ENCODE results near the gene GAGE12C. TPM values are rescaled to one million over a fixed set of nuclear protein-coding genes. Genes with fewer than 3 reads are reported as not detected.
"Not testable (repeated sequence)": the region's sequence is repeated elsewhere in the genome, so short reads cannot be mapped to it uniquely, and the experiment has no call there.

The GAGE12C gene, protein sequence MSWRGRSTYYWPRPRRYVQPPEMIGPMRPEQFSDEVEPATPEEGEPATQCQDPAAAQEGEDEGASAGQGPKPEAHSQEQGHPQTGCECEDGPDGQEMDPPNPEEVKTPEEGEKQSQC
- total RNA-seq (2022) (not detected in 2 replicates), Bru-seq, nascent RNA (not detected), BruChase-seq, experiment 1, labeled RNA remaining after a 6-hour chase (not detected), BruChase-seq, experiment 2, labeled RNA remaining after a 2-hour chase (not detected)
- long read RNA-seq = 0 reads

GRCh38 chrX:49531877-49532276, at the start of gene GAGE12C:
Gene GAGE12C, plus strand, starts transcription at chrX:49532177. Its CDS starts 1,155 bp downstream, at chrX:49533332.
- H3K4me3 Mint-ChIP-seq (ENCODE audit: low read depth, unreplicated experiment); BruUV-seq (replicated peaks); H3K9me3 Mint-ChIP-seq (ENCODE audit: low read depth, unreplicated experiment); H3K4me1 Mint-ChIP-seq (ENCODE audit: low read depth, unreplicated experiment); H3K27ac Mint-ChIP-seq (ENCODE audit: unreplicated experiment); DNase-seq; intact Hi-C loops (cut with micrococcal nuclease; ENCODE audit: unreplicated experiment); H3K27me3 Mint-ChIP-seq (ENCODE audit: unreplicated experiment); H3K36me3 Mint-ChIP-seq (ENCODE audit: insufficient read depth, unreplicated experiment); CTCF ChIA-PET: not testable (repeated sequence)

- H3K27me3 Mint-ChIP-seq (ENCODE audit: unreplicated experiment); H3K27ac Mint-ChIP-seq (ENCODE audit: unreplicated experiment); H3K36me3 Mint-ChIP-seq (ENCODE audit: insufficient read depth, unreplicated experiment); CTCF ChIA-PET; intact Hi-C loops (cut with micrococcal nuclease; ENCODE audit: unreplicated experiment); DNase-seq; H3K4me1 Mint-ChIP-seq (ENCODE audit: low read depth, unreplicated experiment); BruUV-seq (replicated peaks); H3K4me3 Mint-ChIP-seq (ENCODE audit: low read depth, unreplicated experiment); H3K9me3 Mint-ChIP-seq (ENCODE audit: low read depth, unreplicated experiment): not testable (repeated sequence)
Measured at GRCh38 chrX:49541433-49541832, 9.5 kb downstream of the GAGE12C start, which contains the start of gene GAGE12D. Gene GAGE12D, plus strand, starts transcription at chrX:49541733. Its CDS starts 1,155 bp downstream, at chrX:49542888.

GRCh38 chrX:49550989-49551388, 19.0 kb downstream of the GAGE12C start, which contains the start of gene GAGE12E:
Gene GAGE12E, plus strand, starts transcription at chrX:49551289. Its CDS starts 1,155 bp downstream, at chrX:49552444.
- H3K4me1 Mint-ChIP-seq (ENCODE audit: low read depth, unreplicated experiment); H3K27ac Mint-ChIP-seq (ENCODE audit: unreplicated experiment); H3K4me3 Mint-ChIP-seq (ENCODE audit: low read depth, unreplicated experiment); intact Hi-C loops (cut with micrococcal nuclease; ENCODE audit: unreplicated experiment); BruUV-seq (replicated peaks); CTCF ChIA-PET; H3K36me3 Mint-ChIP-seq (ENCODE audit: insufficient read depth, unreplicated experiment); H3K9me3 Mint-ChIP-seq (ENCODE audit: low read depth, unreplicated experiment); DNase-seq; H3K27me3 Mint-ChIP-seq (ENCODE audit: unreplicated experiment): not testable (repeated sequence)

GRCh38 chrX:49560542-49560941, 28.6 kb downstream of the GAGE12C start, which contains the start of gene GAGE12F:
Gene GAGE12F, plus strand, starts transcription at chrX:49560842. Its CDS starts 1,155 bp downstream, at chrX:49561997.
- H3K9me3 Mint-ChIP-seq (ENCODE audit: low read depth, unreplicated experiment); H3K4me1 Mint-ChIP-seq (ENCODE audit: low read depth, unreplicated experiment); H3K36me3 Mint-ChIP-seq (ENCODE audit: insufficient read depth, unreplicated experiment); CTCF ChIA-PET; BruUV-seq (replicated peaks); H3K27me3 Mint-ChIP-seq (ENCODE audit: unreplicated experiment); intact Hi-C loops (cut with micrococcal nuclease; ENCODE audit: unreplicated experiment); DNase-seq; H3K4me3 Mint-ChIP-seq (ENCODE audit: low read depth, unreplicated experiment); H3K27ac Mint-ChIP-seq (ENCODE audit: unreplicated experiment): not testable (repeated sequence)

- intact Hi-C loops (cut with micrococcal nuclease; ENCODE audit: unreplicated experiment); BruUV-seq (replicated peaks): not testable (repeated sequence)
Measured at GRCh38 chrX:49568728-49569127, 36.8 kb downstream of the GAGE12C start.

GRCh38 chrX:49569152-49569551, 37.2 kb downstream of the GAGE12C start:
- BruUV-seq (replicated peaks); H3K4me1 Mint-ChIP-seq (ENCODE audit: low read depth, unreplicated experiment); H3K27ac Mint-ChIP-seq (ENCODE audit: unreplicated experiment); H3K36me3 Mint-ChIP-seq (ENCODE audit: insufficient read depth, unreplicated experiment); intact Hi-C loops (cut with micrococcal nuclease; ENCODE audit: unreplicated experiment); CTCF ChIA-PET; H3K9me3 Mint-ChIP-seq (ENCODE audit: low read depth, unreplicated experiment); DNase-seq; H3K4me3 Mint-ChIP-seq (ENCODE audit: low read depth, unreplicated experiment); H3K27me3 Mint-ChIP-seq (ENCODE audit: unreplicated experiment): not testable (repeated sequence)

More at GRCh38 chrX:49568728-49569127, 36.8 kb downstream of the GAGE12C start:
- H3K9me3 Mint-ChIP-seq (ENCODE audit: low read depth, unreplicated experiment); DNase-seq; H3K27ac Mint-ChIP-seq (ENCODE audit: unreplicated experiment); H3K36me3 Mint-ChIP-seq (ENCODE audit: insufficient read depth, unreplicated experiment); H3K4me1 Mint-ChIP-seq (ENCODE audit: low read depth, unreplicated experiment); CTCF ChIA-PET; H3K27me3 Mint-ChIP-seq (ENCODE audit: unreplicated experiment); H3K4me3 Mint-ChIP-seq (ENCODE audit: low read depth, unreplicated experiment): not testable (repeated sequence)

DNA sequence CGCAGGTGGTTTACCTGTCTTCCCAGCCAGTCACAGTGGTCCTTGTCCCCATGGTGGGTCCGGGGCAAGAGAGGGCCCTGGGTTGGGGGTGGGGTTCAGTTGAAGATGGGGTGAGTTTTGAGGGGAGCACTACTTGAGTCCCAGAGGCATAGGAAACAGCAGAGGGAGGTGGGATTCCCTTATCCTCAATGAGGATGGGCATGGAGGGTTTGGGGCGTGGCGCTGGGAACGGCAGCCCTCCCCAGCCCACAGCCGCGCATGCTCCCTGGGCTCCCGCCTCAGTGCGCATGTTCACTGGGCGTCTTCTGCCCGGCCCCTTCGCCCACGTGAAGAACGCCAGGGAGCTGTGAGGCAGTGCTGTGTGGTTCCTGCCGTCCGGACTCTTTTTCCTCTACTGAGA, 38.1 kb downstream of the GAGE12C start, which contains the start of gene GAGE12G:
Gene GAGE12G, plus strand, starts transcription at position 301 of the 400 bp plus-strand sequence. CDS start 1,155 bp downstream, outside the sequence.
- H3K27me3 Mint-ChIP-seq (ENCODE audit: unreplicated experiment); H3K27ac Mint-ChIP-seq (ENCODE audit: unreplicated experiment); H3K4me3 Mint-ChIP-seq (ENCODE audit: low read depth, unreplicated experiment); H3K4me1 Mint-ChIP-seq (ENCODE audit: low read depth, unreplicated experiment); intact Hi-C loops (cut with micrococcal nuclease; ENCODE audit: unreplicated experiment); BruUV-seq (replicated peaks); CTCF ChIA-PET; H3K36me3 Mint-ChIP-seq (ENCODE audit: insufficient read depth, unreplicated experiment); DNase-seq; H3K9me3 Mint-ChIP-seq (ENCODE audit: low read depth, unreplicated experiment): not testable (repeated sequence)

DNA sequence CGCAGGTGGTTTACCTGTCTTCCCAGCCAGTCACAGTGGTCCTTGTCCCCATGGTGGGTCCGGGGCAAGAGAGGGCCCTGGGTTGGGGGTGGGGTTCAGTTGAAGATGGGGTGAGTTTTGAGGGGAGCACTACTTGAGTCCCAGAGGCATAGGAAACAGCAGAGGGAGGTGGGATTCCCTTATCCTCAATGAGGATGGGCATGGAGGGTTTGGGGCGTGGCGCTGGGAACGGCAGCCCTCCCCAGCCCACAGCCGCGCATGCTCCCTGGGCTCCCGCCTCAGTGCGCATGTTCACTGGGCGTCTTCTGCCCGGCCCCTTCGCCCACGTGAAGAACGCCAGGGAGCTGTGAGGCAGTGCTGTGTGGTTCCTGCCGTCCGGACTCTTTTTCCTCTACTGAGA, 47.7 kb downstream of the GAGE12C start, which contains the start of gene GAGE12H:
Gene GAGE12H, plus strand, starts transcription at position 301 of the 400 bp plus-strand sequence. CDS start 1,155 bp downstream, outside the sequence.
- DNase-seq; H3K27me3 Mint-ChIP-seq (ENCODE audit: unreplicated experiment); intact Hi-C loops (cut with micrococcal nuclease; ENCODE audit: unreplicated experiment); BruUV-seq (replicated peaks); H3K4me1 Mint-ChIP-seq (ENCODE audit: low read depth, unreplicated experiment); H3K9me3 Mint-ChIP-seq (ENCODE audit: low read depth, unreplicated experiment); H3K36me3 Mint-ChIP-seq (ENCODE audit: insufficient read depth, unreplicated experiment); H3K27ac Mint-ChIP-seq (ENCODE audit: unreplicated experiment); CTCF ChIA-PET; H3K4me3 Mint-ChIP-seq (ENCODE audit: low read depth, unreplicated experiment): not testable (repeated sequence)
